Bronchial epithelial cell (primary cell): ENCODE data around the gene HGS. TPM values are rescaled to one million over a fixed set of nuclear protein-coding genes. Genes with fewer than 3 reads are reported as not detected.

Experiments used
- DNase-seq: peaks from one replicate; pipeline ENCODE4 v3.0.0-alpha.2; 2010; ENCODE audit warnings: low read depth
- FAIRE-seq: peaks from 2 replicates; lab custom pipeline; 2011; peaks lifted over from hg19 to GRCh38; lab: Jason Lieb, UNC
- H3K27me3 ChIP-seq: 2 replicates; pipeline ENCODE4 v1.5.1; 2011; ENCODE audit warnings: low read length; ENCODE audit not compliant: control insufficient read depth, insufficient read depth
- H3K36me3 ChIP-seq: 2 replicates; pipeline ENCODE4 v1.5.1; 2011; ENCODE audit warnings: low read length; ENCODE audit not compliant: control insufficient read depth, insufficient read depth
- H3K4me3 ChIP-seq: 2 replicates; pipeline ENCODE4 v1.5.1; 2011; ENCODE audit warnings: mild to moderate bottlenecking, low read depth, low read length, control low read depth
- CTCF ChIP-seq: IDR thresholded peaks from 2 replicates; pipeline ENCODE4 v1.5.1; 2011; ENCODE audit warnings: mild to moderate bottlenecking, moderate library complexity, low read length, control low read depth, inconsistent platforms; ENCODE audit not compliant: insufficient read depth, severe bottlenecking
- total RNA-seq: library from RNA; depleted of rRNA; stranded (reverse); fragments of >200 nt; gene quantifications from 2 replicates; pipeline ENCODE4 v1.2.1, GENCODE V29; 2014

HGS gene
- total RNA-seq, 1 donor from 2014 or later = 77.7 TPM

- TF ChIP-seq CTCF = no peak
- H3K27me3 ChIP-seq = peaks cover 2% of the 10 kb centered on the region
- DNase-seq (peak; percentile 39), FAIRE-seq (no peak)
- H3K4me3 ChIP-seq = no peak overlapping the region
- no peaks in the 10 kb centered on the region for H3K36me3 ChIP-seq
Observed at GRCh38 chr17:81727324-81728031, 43.7 kb downstream of the HGS start.

GRCh38 chr17:81733507-81734404, 49.9 kb downstream of the HGS start:
- DNase-seq = peak; percentile 49
- H3K36me3 ChIP-seq = no peaks in the 10 kb centered on the region
- peaks cover 2% of the 10 kb centered on the region for H3K27me3 ChIP-seq
- peak; percentile 7 for FAIRE-seq
- H3K4me3 ChIP-seq = no peak overlapping the region
- peak; percentile 96 for TF ChIP-seq CTCF

- DNase-seq (no peak), FAIRE-seq (no peak)
- TF ChIP-seq CTCF = no peak
- peaks cover 2% of the 10 kb centered on the region for H3K27me3 ChIP-seq
- H3K4me3 ChIP-seq = no peak overlapping the region
- H3K36me3 ChIP-seq = no peaks in the 10 kb centered on the region
Observed at GRCh38 chr17:81734405-81735263, 50.8 kb downstream of the HGS start.

GRCh38 chr17:81735264-81736102, 51.7 kb downstream of the HGS start:
- Histone ChIP-seq H3K27me3 (peaks cover 2% of the 10 kb centered on the region), H3K36me3 (no peaks in the 10 kb centered on the region), H3K4me3 (peak overlapping the region; percentile 18)
- DNase-seq = peak; percentile 76
- TF ChIP-seq CTCF = no peak
- no peak for FAIRE-seq
